ENCODE results near the gene IQSEC3. TPM values are rescaled to one million over a fixed set of nuclear protein-coding genes. Genes with fewer than 3 reads are reported as not detected.

IQSEC3 gene
- total and polyA plus RNA-seq, 2 donors from 2014 or later: 1.4 to 6.9 TPM

DNA sequence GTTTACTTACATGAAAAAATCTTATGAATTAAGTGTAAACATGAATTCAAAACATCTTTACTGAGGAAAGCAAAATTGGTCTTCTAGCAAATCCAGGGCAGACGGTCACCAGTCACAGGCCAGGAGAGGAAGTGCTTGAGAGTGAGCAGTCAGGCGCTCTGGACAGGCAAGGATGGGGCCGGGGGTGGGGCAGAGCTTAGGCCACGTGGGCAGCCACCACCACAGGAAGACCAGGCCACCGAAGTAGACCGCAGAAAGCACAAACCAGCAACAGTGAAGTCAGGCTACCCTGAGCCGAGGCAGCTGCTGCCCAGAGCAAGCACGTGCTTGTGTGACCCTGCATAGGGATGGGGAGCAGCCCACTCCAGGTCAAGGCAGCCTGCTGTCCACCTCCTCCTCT lies 113.9 kb downstream of the IQSEC3 start:
- Histone ChIP-seq H3K27me3 (ENCODE audit: control insufficient read depth, insufficient read depth, low read length) (no peaks in the 10 kb centered on the region), H3K27ac (ENCODE audit: low read depth in 2 of 2, low read length in 2 of 2) (no peak overlapping the region), H3K36me3 (ENCODE audit: control insufficient read depth in 2 of 3, insufficient read depth in 3 of 3, low read length in 3 of 3) (no peaks in the 10 kb centered on the region), H3K4me3 (ENCODE audit: low read length in 3 of 3) (no peak overlapping the region), H3K9ac (ENCODE audit: low read length in 3 of 3) (no peak overlapping the region), H3K4me1 (ENCODE audit: control insufficient read depth in 2 of 3, insufficient read depth in 2 of 3, low read depth in 1 of 3, low read length in 3 of 3) (peaks cover 3 to 43% (median 29%) of the 10 kb centered on the region in 3 donors), H3K9me3 (ENCODE audit: control insufficient read depth in 2 of 3, insufficient read depth in 1 of 3, low read length in 3 of 3) (no peaks in the 10 kb centered on the region)
- no peak for FAIRE-seq
- no peak for TF ChIP-seq CTCF (IDR thresholded peaks at IDR 0.05; ENCODE audit: borderline replicate concordance, extremely low read depth, insufficient read depth)
- DNase-seq: peak in 1 of 5 donors; percentile 77
- intact Hi-C loops (cut with DNase I): no loop called here

GRCh38 chr12:181921-182320 lies 115.4 kb downstream of the IQSEC3 start:
- Histone ChIP-seq H3K27me3 (ENCODE audit: control insufficient read depth, insufficient read depth, low read length) (no peaks in the 10 kb centered on the region), H3K4me3 (ENCODE audit: low read length in 3 of 3) (no peak overlapping the region), H3K27ac (ENCODE audit: low read depth in 2 of 2, low read length in 2 of 2) (peak overlapping the region in 1 of 2 donors; percentile 11), H3K36me3 (ENCODE audit: control insufficient read depth in 2 of 3, insufficient read depth in 3 of 3, low read length in 3 of 3) (no peaks in the 10 kb centered on the region), H3K9ac (ENCODE audit: low read length in 3 of 3) (no peak overlapping the region), H3K4me1 (ENCODE audit: control insufficient read depth in 2 of 3, insufficient read depth in 2 of 3, low read depth in 1 of 3, low read length in 3 of 3) (peaks cover 3 to 31% (median 18%) of the 10 kb centered on the region in 3 donors), H3K9me3 (ENCODE audit: control insufficient read depth in 2 of 3, insufficient read depth in 1 of 3, low read length in 3 of 3) (no peaks in the 10 kb centered on the region)
- no peak for TF ChIP-seq CTCF (IDR thresholded peaks at IDR 0.05; ENCODE audit: borderline replicate concordance, extremely low read depth, insufficient read depth)
- DNase-seq: peak in 1 of 5 donors; percentile 51
- intact Hi-C loops (cut with DNase I): no loop called here
- no peak for FAIRE-seq

DNA sequence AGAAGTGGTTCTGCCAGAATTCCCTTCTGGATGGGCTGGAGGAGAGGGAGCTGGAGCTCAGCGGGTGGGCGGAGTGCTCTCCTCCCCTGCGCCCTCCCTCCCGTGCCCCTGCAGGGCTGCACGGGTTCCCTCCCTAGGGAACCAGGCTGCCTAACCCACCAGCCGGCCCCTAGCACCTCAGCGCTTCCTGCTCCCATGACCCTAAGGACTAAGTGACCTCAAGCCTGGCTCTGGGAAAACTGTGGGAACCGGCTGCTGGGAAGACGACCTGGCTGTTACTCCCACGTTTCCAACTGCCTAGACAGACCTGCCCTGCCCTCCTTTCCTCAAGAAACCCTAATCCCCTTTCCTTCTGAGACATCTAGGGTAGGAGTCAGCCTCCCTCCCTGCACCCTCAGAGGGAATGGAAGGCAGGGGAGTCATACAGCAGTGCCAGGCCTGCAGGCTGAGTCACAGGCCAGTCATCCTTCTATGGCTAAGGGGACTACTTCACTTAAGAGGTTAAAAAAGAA lies 115.9 kb downstream of the IQSEC3 start:
- no peak overlapping the region for H3K9ac ChIP-seq (ENCODE audit: low read length in 3 of 3)
- DNase-seq (no peak), FAIRE-seq (no peak)
- TF ChIP-seq CTCF (IDR thresholded peaks at IDR 0.05; ENCODE audit: borderline replicate concordance, extremely low read depth, insufficient read depth): no peak
- no peaks in the 10 kb centered on the region for H3K27me3 ChIP-seq (ENCODE audit: control insufficient read depth, insufficient read depth, low read length)
- peak overlapping the region in 1 of 2 donors; percentile 11 for H3K27ac ChIP-seq (ENCODE audit: low read depth in 2 of 2, low read length in 2 of 2)
- H3K9me3 ChIP-seq (ENCODE audit: control insufficient read depth in 2 of 3, insufficient read depth in 1 of 3, low read length in 3 of 3): no peaks in the 10 kb centered on the region
- H3K36me3 ChIP-seq (ENCODE audit: control insufficient read depth in 2 of 3, insufficient read depth in 3 of 3, low read length in 3 of 3): no peaks in the 10 kb centered on the region
- intact Hi-C loops (cut with DNase I): no loop called here
- peaks cover 3 to 26% (median 17%) of the 10 kb centered on the region in 3 donors for H3K4me1 ChIP-seq (ENCODE audit: control insufficient read depth in 2 of 3, insufficient read depth in 2 of 3, low read depth in 1 of 3, low read length in 3 of 3)
- no peak overlapping the region for H3K4me3 ChIP-seq (ENCODE audit: low read length in 3 of 3)

Data from kidney (tissue), 14 donors.